ENCODE measurements around the gene SETD1B. TPM values are rescaled to one million over a fixed set of nuclear protein-coding genes. Genes with fewer than 3 reads are reported as not detected.

SETD1B gene
- total and polyA plus RNA-seq, 12 donors, result 2.1 to 27.3 (median 11.9) TPM

- H3K9me3 ChIP-seq (replicated peaks in 1 of 3), result no peaks in the 10 kb centered on the region
- H3K4me3 ChIP-seq, result peak overlapping the region in 2 of 4 donors; percentile 49 to 92
- H3K27ac ChIP-seq, result peak overlapping the region; percentile 47 to 100 (median 100)
- intact Hi-C loops (cut with DNase I), result loop anchor here in 1 of 2 donors (10.0 kb wide), 1 partner anchor 96 kb away; no protein-coding TSS in a partner anchor
- 46 to 65% (median 52%) methylated on average over 10 of the region's 10 CpGs for WGBS, 4 donors
- TF ChIP-seq POLR2A (IDR thresholded peaks at IDR 0.05) (no peak), CTCF (IDR thresholded peaks at IDR 0.05) (no peak)
- peaks cover 0 to 13% of the 10 kb centered on the region in 2 donors for H3K36me3 ChIP-seq (replicated peaks in 1 of 2)
- no peaks in the 10 kb centered on the region for H3K27me3 ChIP-seq
- DNase-seq, result no peak
- peaks cover 51 to 73% of the 10 kb centered on the region in 2 donors for H3K4me1 ChIP-seq (replicated peaks in 1 of 2)
These were observed 5.0 kb upstream of the SETD1B start for GRCh38 chr12:121798787-121799155.

DNA sequence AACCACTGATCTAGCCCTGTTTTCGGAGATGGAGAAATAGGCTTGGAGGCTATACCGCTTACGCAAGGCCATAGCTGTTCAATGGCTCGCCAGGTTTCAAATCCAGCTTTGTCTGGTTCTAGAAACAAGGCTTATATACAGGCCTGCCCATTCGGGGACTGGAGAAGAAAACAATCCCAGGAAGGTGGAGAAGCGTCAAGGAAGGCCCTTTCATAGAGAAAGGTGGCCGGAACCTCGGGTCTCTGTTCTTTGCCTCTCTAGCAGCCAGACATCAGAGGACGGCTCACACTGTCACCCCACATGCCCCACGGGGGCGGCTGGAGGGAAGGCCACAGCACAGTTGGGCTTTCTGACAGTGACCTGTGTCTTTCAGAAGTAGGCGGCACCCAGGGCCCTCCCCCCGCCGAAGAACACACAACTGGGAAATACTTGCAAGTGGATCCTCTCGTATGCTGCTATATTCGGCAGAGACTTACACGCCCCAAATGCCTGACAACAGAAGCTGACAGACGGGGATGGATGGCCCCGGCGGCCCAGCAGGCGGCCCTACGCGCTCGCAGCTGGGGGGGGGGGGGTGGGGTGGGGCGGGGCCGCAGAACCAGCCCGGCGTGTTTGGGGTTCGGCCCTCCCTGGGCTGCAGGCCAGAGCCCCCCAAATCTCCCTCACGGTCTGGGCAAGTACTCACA is 4.5 kb upstream of the SETD1B start:
- Histone ChIP-seq H3K4me1 (replicated peaks in 1 of 2) (peaks cover 48 to 68% of the 10 kb centered on the region in 2 donors), H3K27ac (peak overlapping the region; percentile 93 to 100 (median 100)), H3K36me3 (replicated peaks in 1 of 2) (peaks cover 0 to 13% of the 10 kb centered on the region in 2 donors), H3K4me3 (peak overlapping the region in 2 of 4 donors; percentile 49 to 92), H3K27me3 (no peaks in the 10 kb centered on the region), H3K9me3 (replicated peaks in 1 of 3) (no peaks in the 10 kb centered on the region)
- WGBS, 4 donors, result 8 to 20% (median 15%) methylated on average over 13 to 28 of the region's 30 CpGs
- DNase-seq, result peak; percentile 80 to 97 (median 92)
- intact Hi-C loops (cut with DNase I), result loop anchor here in 1 of 2 donors (10.0 kb wide), 1 partner anchor 96 kb away; no protein-coding TSS in a partner anchor
- no peak for TF ChIP-seq CTCF (IDR thresholded peaks at IDR 0.05)
- peak; percentile 37 to 67 for TF ChIP-seq POLR2A (IDR thresholded peaks at IDR 0.05)

DNA sequence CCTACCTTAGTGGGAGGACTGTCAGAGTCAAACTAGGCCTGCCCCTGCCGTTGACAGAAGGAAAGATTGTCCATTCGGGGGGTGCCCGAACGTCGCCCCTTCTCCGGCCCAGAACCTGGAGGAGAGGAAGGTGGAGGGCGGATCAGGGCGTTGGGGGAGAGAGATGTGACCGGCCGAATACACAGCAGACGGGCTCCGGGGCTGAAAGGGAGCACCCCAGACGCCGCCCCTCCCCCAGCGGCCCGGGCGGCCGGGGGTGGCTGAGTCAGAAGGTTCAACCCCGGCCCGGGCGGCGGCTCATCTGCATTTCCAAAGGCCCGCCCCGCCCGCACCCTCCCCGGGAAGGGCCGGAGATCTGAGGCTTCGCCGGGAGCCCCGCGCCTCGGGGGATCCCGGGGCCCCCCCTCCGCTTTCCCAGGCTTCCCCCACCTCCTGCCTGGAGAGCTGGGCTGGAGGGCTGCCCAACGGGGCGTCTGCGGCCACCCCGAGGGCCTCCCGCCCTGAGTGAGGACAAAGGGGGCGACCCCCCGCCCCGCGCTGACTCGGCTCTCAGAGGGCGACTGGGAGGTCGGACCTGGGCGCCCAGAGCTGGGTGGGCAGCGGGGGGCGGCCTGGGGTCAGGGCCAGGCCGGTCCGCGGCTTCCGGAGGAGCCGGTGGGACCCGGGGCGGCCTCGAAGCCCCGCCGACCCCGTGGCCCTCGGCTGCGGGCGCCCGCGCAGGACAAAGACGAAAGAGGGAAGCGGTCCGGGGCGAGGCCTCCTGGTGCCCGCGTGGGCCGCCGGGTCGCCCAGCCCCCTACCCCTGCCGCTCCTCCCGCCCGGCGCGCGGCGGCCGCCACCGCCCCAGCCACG is 3.7 kb upstream of the SETD1B start:
- peak overlapping the region in 3 of 4 donors; percentile 13 to 92 (median 49) for H3K4me3 ChIP-seq
- peak; percentile 93 to 96 (median 94) for DNase-seq
- H3K4me1 ChIP-seq (replicated peaks in 1 of 2), result peaks cover 47 to 60% of the 10 kb centered on the region in 2 donors
- intact Hi-C loops (cut with DNase I), result loop anchor here in 1 of 2 donors (10.0 kb wide), 1 partner anchor 95 kb away; no protein-coding TSS in a partner anchor
- no peaks in the 10 kb centered on the region for H3K27me3 ChIP-seq
- H3K9me3 ChIP-seq (replicated peaks in 1 of 3), result no peaks in the 10 kb centered on the region
- 0 to 1% (median 1%) methylated on average over 3 to 83 of the region's 84 CpGs for WGBS, 4 donors
- TF ChIP-seq POLR2A (IDR thresholded peaks at IDR 0.05) (peak; percentile 41 to 74), CTCF (IDR thresholded peaks at IDR 0.05) (peak in 1 of 6 experiments; percentile 11)
- peak overlapping the region; percentile 93 to 100 (median 100) for H3K27ac ChIP-seq
- peaks cover 0 to 13% of the 10 kb centered on the region in 2 donors for H3K36me3 ChIP-seq (replicated peaks in 1 of 2)

All from adrenal gland (tissue), 12 donors.